Measurements from ENCODE around the gene CNOT8. TPM values are rescaled to one million over a fixed set of nuclear protein-coding genes. Genes with fewer than 3 reads are reported as not detected.
A peak's percentile ranks its signal among the peaks of the same experiment; 100 is the strongest.

The CNOT8 gene
- total RNA-seq (10 to 100 TPM; 63.3 to 93.5 (median 69.6) TPM), polyA plus RNA-seq (10 to 100 TPM; 46.3 to 60.0 (median 48.5) TPM)
- long read RNA-seq, donor 1, transcript CNOT8-201 (7 exons, 2,528 nt), result major isoform, 16 of 28 reads
- long read RNA-seq, donor 1, partial matches to known transcripts, result 5 of 28 reads
- long read RNA-seq, donor 1, other reads (novel, unspliced or antisense), result 0 of 28 reads
- long read RNA-seq, donor 2, partial matches to known transcripts, result 0 of 5 reads
- long read RNA-seq, donor 2, other reads (novel, unspliced or antisense), result 0 of 5 reads

GRCh38 chr5:154858297-154858971 is at the start of gene CNOT8:
Gene CNOT8 (plus strand): TSS chr5:154858627. CDS start chr5:154863279, 4,652 bp downstream.
- Histone ChIP-seq H3K4me3 (peak within 1 kb of the TSS; percentile 45 to 88 (median 62)), H3K27ac (peak within 1 kb of the TSS; percentile 92 to 100 (median 98)), H3K4me1 (peaks cover 27 to 55% (median 51%) of the 10 kb centered on the region in 6 donors), H3K9me3 (no peaks in the 10 kb centered on the region), H3K36me3 (peaks cover 0 to 5% (median 2%) of the 10 kb centered on the region in 6 donors), H3K27me3 (replicated peaks in 1 of 7) (no peaks in the 10 kb centered on the region)
- 0% methylated on average over 34 to 65 of the region's 65 CpGs for WGBS, 5 donors
- intact Hi-C loops (cut with DNase I; ENCODE audit: low total_unique reads), result no loop called here
- TF ChIP-seq POLR2AphosphoS5 (IDR thresholded peaks at IDR 0.05) (peak; percentile 97 to 99 (median 99)), POLR2A (IDR thresholded peaks at IDR 0.05) (peak; percentile 25 to 97 (median 62)), CTCF (IDR thresholded peaks at IDR 0.05 in 8 of 11, conservative IDR thresholded peaks at IDR 0.05 in 3 of 11) (peak in 1 of 11 experiments; percentile 15)
- peak; percentile 100 for DNase-seq

- peak overlapping the region; percentile 31 to 74 (median 52) for H3K27ac ChIP-seq
These were observed 47.2 kb upstream of the CNOT8 start for GRCh38 chr5:154811239-154811638.

GRCh38 chr5:154811653-154812465 is 46.6 kb upstream of the CNOT8 start:
- peak; percentile 86 for DNase-seq
- peaks cover 0 to 44% (median 34%) of the 10 kb centered on the region in 6 donors for H3K4me1 ChIP-seq
- H3K36me3 ChIP-seq, result peaks cover 5 to 100% (median 82%) of the 10 kb centered on the region in 6 donors
- H3K27me3 ChIP-seq (replicated peaks in 1 of 7), result no peaks in the 10 kb centered on the region
- intact Hi-C loops (cut with DNase I; ENCODE audit: low total_unique reads), result loop anchor here (2.0 to 10.0 kb wide), 2 partner anchors 57 to 161 kb away; partner anchors contain the start of gene LARP1
- peak overlapping the region; percentile 31 to 74 (median 52) for H3K27ac ChIP-seq
- 40 to 44% (median 43%) methylated on average over 3 of the region's 3 CpGs for WGBS, 5 donors
- H3K4me3 ChIP-seq, result no peak overlapping the region
- TF ChIP-seq POLR2AphosphoS5 (IDR thresholded peaks at IDR 0.05) (no peak), POLR2A (IDR thresholded peaks at IDR 0.05) (no peak), CTCF (IDR thresholded peaks at IDR 0.05 in 8 of 11, conservative IDR thresholded peaks at IDR 0.05 in 3 of 11) (peak; percentile 68 to 89 (median 85))
- H3K9me3 ChIP-seq, result no peaks in the 10 kb centered on the region

More at GRCh38 chr5:154811239-154811638, 47.2 kb upstream of the CNOT8 start:
- DNase-seq, result no peak
- H3K4me1 ChIP-seq, result peaks cover 0 to 44% (median 34%) of the 10 kb centered on the region in 6 donors
- TF ChIP-seq POLR2A (IDR thresholded peaks at IDR 0.05) (no peak), CTCF (IDR thresholded peaks at IDR 0.05 in 8 of 11, conservative IDR thresholded peaks at IDR 0.05 in 3 of 11) (no peak), POLR2AphosphoS5 (IDR thresholded peaks at IDR 0.05) (peak in 1 of 3 donors; percentile 5)
- H3K9me3 ChIP-seq, result no peaks in the 10 kb centered on the region
- peaks cover 6 to 100% (median 82%) of the 10 kb centered on the region in 6 donors for H3K36me3 ChIP-seq
- no peak overlapping the region for H3K4me3 ChIP-seq
- H3K27me3 ChIP-seq (replicated peaks in 1 of 7), result no peaks in the 10 kb centered on the region
- intact Hi-C loops (cut with DNase I; ENCODE audit: low total_unique reads), result loop anchor here (2.0 to 10.0 kb wide), 2 partner anchors 56 to 160 kb away; partner anchors contain the start of gene LARP1
- 76 to 86% (median 78%) methylated on average over 7 of the region's 7 CpGs for WGBS, 5 donors
